ENCODE data around the gene NCOA7.
"Not testable (repeated sequence)": the region's sequence is repeated elsewhere in the genome, so short reads cannot be mapped to it uniquely, and the experiment has no call there.

The NCOA7 gene

DNA sequence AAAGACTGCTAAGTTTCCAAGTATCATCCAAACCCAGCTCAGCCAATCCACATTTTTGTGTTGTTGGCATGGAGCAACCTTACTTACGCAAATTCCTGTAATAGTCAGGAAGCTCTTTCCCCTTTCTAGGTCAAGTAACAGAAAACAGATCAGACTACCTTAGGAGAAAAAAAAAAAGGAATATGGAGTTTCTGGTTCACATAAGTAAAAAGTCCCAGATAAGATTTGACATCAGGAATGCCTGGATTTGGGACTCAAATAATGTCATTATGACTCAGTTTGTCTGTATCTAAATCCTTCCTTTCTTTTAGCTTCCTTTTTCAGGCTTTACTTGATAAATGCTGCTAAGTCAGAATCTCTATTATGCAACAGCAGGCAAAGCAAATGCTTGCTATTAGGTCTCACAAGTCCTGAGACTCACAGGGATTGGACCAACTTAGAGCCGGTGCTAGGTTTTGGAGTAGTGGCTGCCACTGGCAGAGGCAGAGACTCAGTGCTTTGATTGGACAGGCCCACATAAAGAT is 44.5 kb downstream of the NCOA7 start:
- no peak for DNase-seq (ENCODE audit: low read depth, low spot score)

DNA sequence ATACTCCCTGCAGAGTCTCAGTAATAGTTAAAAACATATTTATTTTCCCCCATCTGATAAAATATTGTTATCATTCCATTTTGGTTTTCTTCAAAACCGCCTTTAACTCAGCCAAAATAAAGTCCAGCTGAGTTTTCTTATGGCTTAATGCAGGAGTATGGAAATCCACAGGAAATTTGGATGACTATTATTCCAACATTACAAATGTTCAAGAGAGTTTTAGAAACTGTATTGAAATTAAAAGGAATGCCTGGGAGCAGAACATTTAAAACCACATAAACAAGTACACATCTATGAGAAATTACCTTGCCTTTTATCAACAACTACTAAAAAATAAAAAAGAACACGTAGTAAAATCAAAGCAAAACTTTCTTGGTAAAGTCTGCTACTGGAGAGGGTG is 45.7 kb downstream of the NCOA7 start:
- DNase-seq (ENCODE audit: low read depth, low spot score): no peak

DNA sequence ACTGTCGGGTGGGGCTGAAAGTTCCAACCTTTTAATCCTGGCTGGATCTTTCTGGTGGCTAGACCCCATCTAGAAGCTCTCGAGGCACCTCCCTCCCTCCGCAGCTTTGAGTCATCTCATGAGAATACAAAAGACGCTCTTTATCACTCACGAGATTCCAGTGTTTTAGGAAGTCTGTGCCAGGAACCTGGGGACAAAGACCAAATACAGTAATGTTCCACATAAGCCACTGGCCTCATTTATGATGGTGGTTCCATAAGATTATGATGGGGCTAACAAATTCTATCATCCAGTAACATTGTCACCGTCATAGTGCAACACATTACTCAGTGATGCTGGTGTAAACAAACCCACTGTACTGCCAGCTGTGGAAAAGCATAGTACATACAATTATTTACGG is 48.7 kb downstream of the NCOA7 start:
- DNase-seq (ENCODE audit: low read depth, low spot score): no peak

DNA sequence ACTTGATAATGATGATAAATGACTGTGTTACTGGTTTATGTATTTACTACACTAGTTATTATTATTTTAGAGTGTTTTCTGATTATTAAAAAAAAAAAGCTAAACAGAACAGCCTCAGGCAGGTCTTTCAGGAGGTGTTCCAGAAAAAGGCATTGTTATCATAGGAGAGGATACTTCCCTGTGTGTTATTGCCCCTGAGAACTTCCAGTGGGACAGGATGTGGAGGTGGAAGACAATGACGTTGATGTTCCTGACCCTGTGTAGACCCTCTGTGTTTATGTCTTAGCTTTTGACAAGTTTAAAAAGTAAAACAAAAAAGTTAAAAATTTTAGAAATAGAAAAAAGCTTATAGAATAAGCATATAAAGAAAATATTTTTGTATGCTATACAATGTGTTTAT is 49.1 kb downstream of the NCOA7 start:
- no peak for DNase-seq (ENCODE audit: low read depth, low spot score)

DNA sequence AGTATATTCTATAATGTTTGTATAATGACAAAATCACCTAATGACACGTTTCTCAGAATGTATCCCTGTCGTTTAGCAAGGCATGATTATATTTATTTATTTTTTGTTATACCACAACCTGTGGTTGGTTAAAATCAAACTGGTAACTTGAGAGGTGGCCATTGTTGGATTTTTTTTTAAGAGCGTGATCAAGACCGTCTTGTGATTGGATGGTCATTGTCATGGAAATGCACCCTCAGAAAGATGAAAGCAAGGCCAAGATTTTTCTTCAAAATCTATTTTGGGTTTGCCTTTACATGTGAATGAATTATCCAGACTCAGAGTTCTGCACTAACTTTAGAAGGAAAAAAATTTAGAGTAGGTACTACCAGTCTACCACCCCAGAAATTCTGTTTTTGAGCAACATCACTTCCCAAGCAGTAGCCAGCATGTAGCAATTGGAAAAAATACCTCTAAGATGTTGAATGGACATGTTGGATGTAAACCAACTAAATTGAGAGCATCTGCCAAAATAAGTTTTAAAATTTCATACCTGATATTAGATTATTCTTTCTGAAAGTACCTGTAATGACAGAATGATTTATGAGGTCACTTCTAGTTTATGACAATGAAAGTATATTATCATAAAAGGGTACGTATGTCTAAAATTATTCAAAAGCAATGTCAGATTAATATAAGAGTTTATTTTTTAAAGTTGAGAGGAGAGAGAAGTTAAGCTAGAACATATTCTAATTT is 50.8 kb downstream of the NCOA7 start:
- DNase-seq (ENCODE audit: low read depth, low spot score): no peak

DNA sequence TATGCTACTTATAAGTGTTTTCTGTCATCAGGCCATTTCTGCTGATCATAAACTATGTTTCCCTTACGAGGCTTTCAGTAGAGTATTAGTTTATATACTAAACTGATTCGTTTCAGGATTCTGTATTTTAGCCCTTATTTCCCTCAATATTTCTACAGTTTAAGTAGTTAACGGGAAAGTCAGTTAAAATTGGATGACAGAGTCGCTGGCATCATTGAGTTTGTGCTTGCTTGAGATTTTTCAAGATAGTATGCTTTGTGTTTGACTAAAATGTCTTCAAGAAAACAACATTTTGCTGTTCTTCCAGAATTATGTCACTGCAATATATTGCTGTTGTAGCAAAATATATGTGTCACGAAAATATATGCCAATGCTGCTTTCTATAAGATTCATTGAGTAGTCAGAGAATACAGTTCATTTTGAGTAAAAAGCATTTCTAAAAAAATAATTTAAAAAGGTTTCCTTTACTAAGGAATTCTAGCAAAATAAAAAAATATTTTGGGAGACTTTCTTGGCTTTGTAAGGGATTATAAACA is 51.4 kb downstream of the NCOA7 start:
- no peak for DNase-seq (ENCODE audit: low read depth, low spot score)

DNA sequence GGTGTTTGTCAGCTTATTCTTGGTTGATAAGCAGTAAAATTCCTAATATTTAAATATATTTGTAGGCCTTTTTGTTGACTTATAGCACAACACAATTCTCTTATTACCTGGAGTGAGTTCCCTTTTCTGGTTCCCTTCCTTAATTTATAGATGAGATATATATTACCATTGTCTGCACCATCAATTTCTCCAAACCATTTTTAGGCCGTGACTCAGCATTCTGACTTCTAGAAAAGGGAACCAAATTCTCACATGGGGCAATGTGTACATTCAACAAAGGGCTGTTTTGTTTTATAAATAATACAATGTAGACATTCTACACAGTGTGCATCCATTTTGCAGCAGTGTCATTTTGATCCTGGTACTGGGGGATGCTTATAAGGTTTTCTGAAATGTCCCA is 52.8 kb downstream of the NCOA7 start:
- DNase-seq (ENCODE audit: low read depth, low spot score): no peak

DNA sequence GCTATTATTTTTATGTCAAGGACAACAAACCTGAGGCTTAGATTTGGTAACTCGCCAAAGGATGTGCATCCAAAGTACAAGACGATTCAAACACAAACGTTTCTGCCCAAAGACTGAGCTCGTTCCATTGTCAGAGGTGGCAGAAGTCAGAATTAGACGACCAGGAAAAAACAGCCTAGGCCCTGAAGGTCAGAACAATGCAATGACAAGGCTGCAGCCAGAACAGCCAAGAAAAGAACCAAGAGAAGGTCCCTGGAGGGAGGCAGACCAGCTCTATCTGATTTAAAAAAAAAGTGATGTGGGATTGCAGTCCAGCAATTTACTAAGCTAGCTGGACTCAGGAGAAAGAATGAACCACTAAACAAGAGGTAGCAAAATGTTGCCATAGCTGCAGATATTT is 54.2 kb downstream of the NCOA7 start:
- DNase-seq (ENCODE audit: low read depth, low spot score): no peak

DNA sequence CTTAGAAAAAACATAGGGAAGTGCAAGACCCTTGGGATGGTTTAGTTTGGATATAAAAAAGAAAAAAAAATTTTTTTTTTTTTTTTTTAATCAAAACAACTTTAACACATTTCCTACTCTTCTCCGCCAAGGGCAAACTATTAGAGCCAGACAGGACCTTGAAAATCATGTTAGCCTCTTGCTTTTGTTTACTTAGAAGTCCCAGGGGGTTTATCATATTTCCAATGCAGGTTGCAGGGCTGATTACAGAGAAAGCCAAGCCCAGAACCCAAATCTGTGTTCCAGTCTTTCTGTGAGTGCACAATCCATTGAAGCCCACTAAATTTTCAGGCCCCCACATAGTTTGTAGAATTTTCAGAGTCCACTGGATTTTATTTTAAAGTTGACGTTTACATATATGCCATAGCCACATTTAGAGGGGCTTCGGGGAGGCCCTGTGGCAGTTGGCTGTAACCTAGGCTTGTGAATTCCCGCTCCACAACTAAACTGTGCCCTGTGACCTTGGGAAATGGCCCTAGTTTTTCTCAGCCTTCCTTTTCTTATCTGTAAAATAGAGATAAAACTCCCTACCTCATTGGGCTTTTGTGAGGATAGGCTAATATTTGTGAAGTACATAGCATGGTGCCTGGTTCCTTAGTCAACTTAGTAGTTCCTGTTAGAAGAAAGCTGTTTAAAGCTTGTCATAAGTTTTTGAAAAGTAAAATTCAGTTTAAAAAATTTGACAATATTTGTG is 55.7 kb downstream of the NCOA7 start:
- no peak for DNase-seq (ENCODE audit: low read depth, low spot score)

DNA sequence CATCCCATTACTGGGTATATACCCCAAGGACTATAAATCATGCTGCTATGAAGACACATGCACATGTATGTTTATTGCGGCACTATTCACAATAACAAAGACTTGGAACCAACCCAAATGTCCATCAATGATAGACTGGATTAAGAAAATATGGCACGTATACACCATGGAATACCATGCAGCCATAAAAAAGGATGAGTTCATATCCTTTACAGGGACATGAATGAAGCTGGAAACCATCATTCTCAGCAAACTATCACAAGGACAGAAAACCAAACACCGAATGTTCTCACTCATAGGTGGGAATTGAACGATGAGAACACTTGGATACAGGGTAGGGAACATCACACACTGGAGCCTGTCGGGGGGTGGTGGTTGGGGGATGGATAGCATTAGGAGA is 57.5 kb downstream of the NCOA7 start:
- DNase-seq (ENCODE audit: low read depth, low spot score): not testable (repeated sequence)

DNA sequence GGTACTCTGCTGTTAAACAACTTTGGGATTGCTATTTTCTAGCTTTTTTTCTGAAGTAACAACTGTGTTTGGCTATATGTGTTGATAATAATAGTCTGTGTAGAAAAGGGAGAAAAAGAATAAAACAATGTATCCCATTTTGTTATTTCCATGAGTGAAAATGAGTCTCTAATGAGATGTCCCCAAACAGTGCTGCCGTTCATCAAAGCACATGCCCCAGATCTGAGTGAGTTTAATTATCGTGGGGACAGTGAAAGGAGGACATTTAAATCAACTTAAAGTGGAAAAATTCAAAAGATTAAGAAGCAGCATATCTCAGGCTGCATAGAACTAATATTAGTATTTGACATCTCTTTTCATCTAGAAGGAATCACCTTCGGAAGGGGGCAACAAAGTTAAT is 59.6 kb downstream of the NCOA7 start:
- DNase-seq (ENCODE audit: low read depth, low spot score): no peak

DNA sequence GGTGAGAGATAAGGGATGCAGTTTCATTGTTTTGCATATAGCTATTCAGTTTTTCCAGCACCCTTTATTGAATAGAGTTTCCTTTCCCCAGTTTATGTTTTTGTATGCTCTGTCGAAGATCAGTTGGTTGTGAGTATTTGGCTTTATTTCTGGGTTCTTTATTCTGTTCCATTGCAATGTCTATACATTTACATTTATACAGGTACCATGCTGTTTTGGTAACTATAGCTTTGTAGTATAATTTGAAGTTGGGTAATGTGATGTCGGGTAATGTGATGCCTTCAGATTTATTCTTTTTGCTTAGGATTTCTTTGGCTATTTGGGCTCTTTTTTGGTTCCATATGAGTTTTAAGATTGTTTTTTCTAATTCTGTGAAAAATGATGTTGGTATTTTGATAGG is 61.8 kb downstream of the NCOA7 start:
- no peak for DNase-seq (ENCODE audit: low read depth, low spot score)

DNA sequence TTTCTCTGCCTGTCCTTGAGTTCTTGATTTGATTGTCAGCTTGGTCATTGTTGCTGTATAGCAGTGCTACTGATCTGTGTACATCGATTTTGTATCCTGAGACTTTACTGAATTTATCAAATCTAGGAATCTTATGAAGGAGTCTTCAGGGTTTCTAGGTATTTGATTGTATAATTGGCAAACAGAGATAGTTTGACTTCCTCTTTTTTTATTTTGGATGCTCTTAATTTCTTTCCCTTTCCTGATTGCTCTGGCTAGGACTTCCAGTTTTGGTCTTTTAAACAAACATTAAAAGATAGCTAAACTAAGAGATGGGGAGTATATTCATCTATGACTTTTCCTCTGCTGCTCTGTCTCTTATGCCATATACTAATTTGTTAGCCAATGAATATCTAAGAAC is 62.4 kb downstream of the NCOA7 start:
- DNase-seq (ENCODE audit: low read depth, low spot score): no peak

DNA sequence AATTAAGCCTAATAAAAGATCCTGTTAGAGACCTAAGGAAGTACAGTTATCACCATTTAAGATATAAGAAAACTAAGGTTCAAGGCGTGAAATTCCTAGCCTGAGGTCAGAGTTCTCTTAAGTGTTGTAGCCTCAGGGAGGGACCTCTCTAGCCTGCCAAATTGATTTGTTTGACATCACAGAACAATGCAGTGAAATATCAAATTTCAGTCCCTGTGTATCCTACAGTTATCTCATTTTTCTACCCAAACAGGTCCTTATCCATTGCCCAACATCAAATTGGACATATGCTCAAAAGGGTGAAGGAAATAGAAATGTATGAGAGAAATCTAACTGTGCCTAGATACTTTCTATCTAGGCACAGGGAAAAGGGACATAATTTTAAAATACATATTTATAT is 63.0 kb downstream of the NCOA7 start:
- no peak for DNase-seq (ENCODE audit: low read depth, low spot score)

DNA sequence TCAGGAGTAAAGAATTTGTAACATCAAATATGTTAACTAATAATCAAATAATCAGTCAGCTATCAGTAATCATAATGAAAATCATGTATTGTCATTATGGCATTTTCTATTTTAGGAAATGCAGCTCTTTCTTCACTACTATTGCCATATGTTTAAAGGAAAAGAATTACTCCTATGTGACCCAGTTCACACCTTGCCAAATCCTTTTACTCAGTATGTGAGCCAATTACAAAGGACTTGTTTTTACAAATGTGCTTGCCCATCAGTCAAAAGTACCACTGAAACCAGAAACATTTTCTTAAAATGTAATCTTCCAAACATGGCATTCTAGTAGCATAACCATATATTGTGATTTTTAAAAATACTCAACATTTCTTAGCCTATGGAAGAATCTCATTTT is 63.6 kb downstream of the NCOA7 start:
- no peak for DNase-seq (ENCODE audit: low read depth, low spot score)

DNA sequence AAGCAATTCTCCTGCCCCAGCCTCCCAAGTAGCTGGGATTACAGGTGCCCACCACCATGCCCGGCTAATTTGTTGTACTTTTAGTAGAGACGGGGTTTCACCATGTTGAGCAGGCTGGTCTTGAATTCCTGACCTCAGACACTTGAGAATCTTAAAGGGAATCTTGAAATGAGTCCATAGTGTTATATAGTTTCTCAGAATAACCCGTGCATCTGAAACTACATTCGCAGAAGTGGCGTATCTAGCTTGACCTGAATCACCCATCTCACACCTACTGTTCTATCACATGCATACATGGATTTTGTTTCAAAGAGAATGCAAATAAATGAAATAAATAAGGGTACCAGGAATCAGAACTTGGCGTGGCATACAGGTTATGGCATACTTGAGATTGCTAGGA is 65.0 kb downstream of the NCOA7 start:
- DNase-seq (ENCODE audit: low read depth, low spot score): no peak

DNA sequence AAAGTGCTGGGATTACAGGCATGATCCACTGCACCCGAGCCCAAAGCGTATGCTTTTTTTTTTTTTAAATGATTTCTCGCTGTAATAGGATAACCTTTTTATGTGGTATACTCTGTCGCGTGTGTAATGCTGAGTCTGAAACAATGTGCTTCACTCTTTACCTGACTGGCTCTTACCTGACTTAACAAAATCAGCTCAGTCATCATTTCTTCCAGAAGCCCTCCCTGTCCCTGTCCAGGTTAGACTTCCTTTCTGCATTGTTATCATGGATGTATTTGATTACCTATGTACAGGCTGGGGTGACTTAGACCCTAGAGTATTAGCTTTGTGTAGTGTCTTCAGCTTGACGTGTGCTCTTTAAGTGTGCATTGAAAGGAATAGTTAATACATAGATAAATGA is 67.1 kb downstream of the NCOA7 start:
- no peak for DNase-seq (ENCODE audit: low read depth, low spot score)

DNA sequence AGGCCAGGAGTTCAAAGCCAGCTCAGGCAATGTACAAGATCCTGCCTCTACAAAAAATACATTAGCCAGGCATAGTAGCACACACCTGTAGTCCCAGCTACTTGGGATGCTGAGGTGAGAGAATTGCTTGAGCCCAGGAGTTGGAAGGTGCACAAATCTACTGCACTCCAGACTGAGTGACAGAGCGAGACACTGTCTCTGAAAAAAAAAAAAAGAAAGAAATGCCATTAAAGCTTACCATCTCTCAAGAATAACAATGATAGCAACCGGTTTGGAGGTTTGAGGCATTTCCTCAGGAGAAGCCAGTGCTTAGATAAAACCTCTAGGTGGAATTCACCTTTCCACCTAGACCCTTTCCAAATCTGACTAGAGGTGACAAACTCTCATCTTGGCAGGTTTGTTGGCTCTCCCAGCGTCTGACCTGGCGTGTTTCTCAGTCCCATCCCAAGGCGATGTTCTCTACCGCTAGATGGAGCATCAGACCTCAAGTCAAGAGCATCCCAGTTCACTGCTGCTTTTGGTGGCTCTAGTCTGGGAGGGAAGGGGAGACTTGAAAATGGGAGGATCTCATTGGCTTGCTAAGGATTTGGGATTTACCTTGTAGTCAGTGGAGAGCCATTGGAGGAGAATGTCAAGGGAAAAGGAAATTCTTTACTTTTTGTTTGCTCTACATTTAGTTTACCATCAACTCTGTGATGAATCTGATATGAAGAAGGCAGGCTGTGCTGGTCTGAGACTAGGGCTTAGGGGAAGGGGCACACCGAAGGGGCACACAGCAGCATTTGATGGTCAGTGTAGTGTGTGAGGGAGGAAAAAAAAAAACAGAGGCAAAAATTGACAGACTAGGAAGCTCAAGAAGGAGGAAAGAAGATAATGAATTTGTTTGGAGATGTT is 67.9 kb downstream of the NCOA7 start:
- DNase-seq (ENCODE audit: low read depth, low spot score): peak; percentile 13

DNA sequence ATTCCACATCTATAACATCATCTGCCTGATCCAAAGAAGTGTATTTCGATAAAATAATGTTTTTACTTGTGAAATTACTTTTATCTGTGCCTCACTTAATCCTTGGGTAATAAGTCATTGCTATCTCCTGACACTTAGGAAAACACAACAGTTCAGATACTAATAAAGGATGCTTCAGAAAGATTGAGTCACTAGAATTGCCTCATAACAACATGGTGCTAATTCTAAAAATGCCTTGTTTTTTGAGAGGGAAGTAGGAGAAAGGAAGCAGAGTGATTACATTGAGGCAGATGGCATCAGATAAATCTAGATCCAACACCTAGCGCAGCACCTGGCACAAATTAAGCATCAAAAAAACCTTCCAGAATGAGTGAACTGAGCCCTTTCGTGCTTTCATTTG is 69.0 kb downstream of the NCOA7 start:
- no peak for DNase-seq (ENCODE audit: low read depth, low spot score)

DNA sequence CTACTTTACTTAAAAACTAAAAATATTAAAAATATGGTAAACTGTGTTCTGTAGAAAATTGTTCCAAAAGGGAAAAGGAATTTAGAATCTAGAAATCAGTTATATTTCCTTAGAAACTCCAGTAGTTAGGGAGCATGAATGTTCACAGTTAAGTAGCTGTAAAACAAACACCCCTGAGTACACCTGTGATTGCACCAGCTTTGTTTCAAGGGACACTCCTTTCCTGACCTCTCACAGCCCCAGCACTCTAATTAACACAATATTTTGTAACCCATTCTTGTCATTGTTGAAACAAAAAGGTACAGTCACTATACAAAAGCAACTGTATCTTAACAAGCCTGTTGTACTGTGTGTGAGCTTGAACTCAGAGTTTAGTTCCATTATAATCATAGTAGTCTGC is 72.3 kb downstream of the NCOA7 start:
- no peak for DNase-seq (ENCODE audit: low read depth, low spot score)

DNA sequence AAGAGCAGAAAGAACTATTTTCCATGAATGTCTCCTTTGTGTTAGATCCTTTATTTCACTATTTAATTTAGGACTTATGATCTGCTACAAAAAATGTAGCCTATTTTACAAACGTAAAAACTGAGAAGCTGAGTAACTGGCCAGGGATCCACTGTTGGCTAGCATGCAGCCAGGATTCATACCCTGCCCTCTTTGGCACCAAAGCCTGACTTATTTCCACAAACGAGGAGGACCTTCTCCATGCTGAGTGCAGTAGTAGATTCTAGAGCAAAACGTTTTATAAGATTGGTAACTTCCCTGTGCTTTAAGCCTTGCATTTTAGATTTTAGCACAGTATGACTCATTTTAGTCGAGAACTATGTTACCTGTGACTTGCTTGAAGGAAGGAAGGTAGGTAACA is 74.3 kb downstream of the NCOA7 start:
- DNase-seq (ENCODE audit: low read depth, low spot score): no peak

DNA sequence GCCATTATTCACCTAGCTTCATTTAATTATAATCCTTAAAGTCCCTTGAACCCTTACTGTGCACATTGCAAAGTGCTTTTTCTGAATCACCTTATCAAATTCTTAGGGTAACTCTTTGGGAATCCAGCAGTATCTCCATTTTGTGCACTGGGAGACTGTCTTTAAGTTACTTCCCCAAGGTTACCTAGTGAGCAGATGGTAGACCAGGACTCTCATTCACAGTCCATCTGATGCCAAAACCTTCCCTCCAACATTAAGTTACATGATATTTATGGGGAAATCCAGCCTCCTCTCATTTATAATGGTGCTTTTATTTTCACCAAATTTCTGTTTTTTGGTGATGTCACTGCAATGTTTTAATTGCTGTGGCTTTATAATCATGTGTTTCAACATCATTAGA is 75.7 kb downstream of the NCOA7 start:
- no peak for DNase-seq (ENCODE audit: low read depth, low spot score)
